WTC11 (cell line): ENCODE measurements around the gene ANXA5. TPM values are rescaled to one million over a fixed set of nuclear protein-coding genes. Genes with fewer than 3 reads are reported as not detected.

Source experiments
- total RNA-seq: library from RNA; stranded (reverse); gene quantifications from 3 replicates; pipeline ENCODE4 v1.2.3, GENCODE V29; 2021

The ANXA5 gene
- total RNA-seq, 1 experiment from 2014 or later: 186 TPM

Other genes starting within 250 kb of the ANXA5 start
- 0.25 to 0.33 TPM (median 0.25 TPM) in 3 replicates for gene SMIM43, start 68.2 kb upstream of the ANXA5 start, total RNA-seq
- 37.1 to 50.0 TPM (median 39.1 TPM) in 3 replicates for gene EXOSC9, start 104.3 kb upstream of the ANXA5 start, total RNA-seq
- gene CCNA2, start 126.9 kb upstream of the ANXA5 start, total RNA-seq: 77.1 to 95.1 TPM (median 81.1 TPM) in 3 replicates
- gene BBS7, start 173.5 kb upstream of the ANXA5 start, total RNA-seq: 18.9 to 25.0 TPM (median 20.5 TPM) in 3 replicates